Measurements from ENCODE around the gene SPRR3.

DNA sequence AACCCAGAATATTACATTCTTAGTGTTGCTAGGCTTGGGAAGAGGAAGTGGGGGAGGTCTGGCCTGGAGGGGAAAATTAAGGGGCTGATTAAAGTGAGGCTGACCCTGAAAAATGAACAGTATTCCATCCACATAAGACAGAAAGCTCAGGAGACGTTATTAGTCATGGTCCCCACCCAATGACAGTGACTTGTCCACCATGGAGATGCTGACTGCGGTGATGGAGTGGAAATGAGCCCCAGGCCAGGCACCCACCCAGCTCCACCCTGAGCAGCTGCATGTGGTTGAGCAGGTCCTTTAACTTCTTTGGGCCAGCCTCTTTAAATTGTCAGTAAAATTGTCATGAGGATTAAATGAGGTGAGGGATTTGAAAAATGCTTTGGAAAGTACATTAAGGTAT is 32.5 kb upstream of the SPRR3 start:
- TF ChIP-seq, protein P1, sequence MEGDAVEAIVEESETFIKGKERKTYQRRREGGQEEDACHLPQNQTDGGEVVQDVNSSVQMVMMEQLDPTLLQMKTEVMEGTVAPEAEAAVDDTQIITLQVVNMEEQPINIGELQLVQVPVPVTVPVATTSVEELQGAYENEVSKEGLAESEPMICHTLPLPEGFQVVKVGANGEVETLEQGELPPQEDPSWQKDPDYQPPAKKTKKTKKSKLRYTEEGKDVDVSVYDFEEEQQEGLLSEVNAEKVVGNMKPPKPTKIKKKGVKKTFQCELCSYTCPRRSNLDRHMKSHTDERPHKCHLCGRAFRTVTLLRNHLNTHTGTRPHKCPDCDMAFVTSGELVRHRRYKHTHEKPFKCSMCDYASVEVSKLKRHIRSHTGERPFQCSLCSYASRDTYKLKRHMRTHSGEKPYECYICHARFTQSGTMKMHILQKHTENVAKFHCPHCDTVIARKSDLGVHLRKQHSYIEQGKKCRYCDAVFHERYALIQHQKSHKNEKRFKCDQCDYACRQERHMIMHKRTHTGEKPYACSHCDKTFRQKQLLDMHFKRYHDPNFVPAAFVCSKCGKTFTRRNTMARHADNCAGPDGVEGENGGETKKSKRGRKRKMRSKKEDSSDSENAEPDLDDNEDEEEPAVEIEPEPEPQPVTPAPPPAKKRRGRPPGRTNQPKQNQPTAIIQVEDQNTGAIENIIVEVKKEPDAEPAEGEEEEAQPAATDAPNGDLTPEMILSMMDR (IDR thresholded peaks at IDR 0.05; ENCODE audit: low read length): no peak
- no peak for TF ChIP-seq EZH2 (IDR thresholded peaks at IDR 0.05; ENCODE audit: borderline replicate concordance, low read length)

Data from OCI-LY1 (cell line).